SK-N-SH (cell line): Measurements from ENCODE around the gene ANKRD52. TPM values are rescaled to one million over a fixed set of nuclear protein-coding genes. Genes with fewer than 3 reads are reported as not detected.

Source experiments
- CTCF ChIA-PET: fragments of 300-600, 350-600 bp; formaldehyde crosslinking; extraction: SDS; loops from one replicate; lab custom pipeline; 2021; lab: Yijun Ruan, JAX
- POLR2A ChIA-PET: fragments of 350-600 bp; sonication (Branson Sonifier 250); formaldehyde crosslinking; extraction: SDS; loops from one replicate; lab custom pipeline; 2020; ENCODE audit warnings: antibody characterized with exemption, inconsistent platforms; lab: Yijun Ruan, JAX
- DNase-seq: peaks from one replicate; pipeline ENCODE4 v3.0.0; 2012
- H2AFZ ChIP-seq: fragments of 200-600 bp; sonication (generic); 2 replicates; pipeline ENCODE4 v1.8.1; 2016; ENCODE audit warnings: antibody characterized with exemption, mild to moderate bottlenecking, low read depth
- H3F3A ChIP-seq: fragments of 200-600 bp; sonication (generic); replicated peaks from 2 replicates; pipeline ENCODE3; 2016; ENCODE audit warnings: antibody characterized with exemption, mild to moderate bottlenecking; ENCODE audit not compliant: insufficient read depth
- H3K27ac ChIP-seq, 2 experiments: fragments of 200-500 bp in 1 of 2; fragments of 200-600 bp in 1 of 2; sonication (Bioruptor generic) in 1 of 2; sonication (generic), shearing (Covaris generic) in 1 of 2; 2 replicates each; pipeline versions ENCODE4 v1.5.1 to v1.6.1; 2014 to 2016; ENCODE audit warnings: low read depth in 2 of 2, inconsistent platforms in 1 of 2, low read length in 1 of 2, mild to moderate bottlenecking in 1 of 2, mixed read lengths in 1 of 2
- H3K27me3 ChIP-seq: fragments of 200-600 bp; sonication (generic), shearing (Covaris generic); 2 replicates; pipeline ENCODE4 v1.6.1; 2016; ENCODE audit warnings: mixed run types; ENCODE audit not compliant: insufficient read depth
- H3K36me3 ChIP-seq, 2 experiments: fragments of 200-500 bp in 1 of 2; fragments of 200-600 bp in 1 of 2; sonication (Bioruptor generic) in 1 of 2; sonication (generic) in 1 of 2; replicated peaks in 1 of 2; 2 replicates each; pipeline versions ENCODE3 to v1.5.1; 2014 to 2016; ENCODE audit warnings: low read length in 1 of 2, mild to moderate bottlenecking in 1 of 2; ENCODE audit not compliant: insufficient read depth in 2 of 2, control insufficient read depth in 1 of 2
- H3K4me1 ChIP-seq, 2 experiments: fragments of 200-500 bp in 1 of 2; fragments of 200-600 bp in 1 of 2; sonication (Bioruptor generic) in 1 of 2; sonication (generic), shearing (Covaris generic) in 1 of 2; 2 replicates each; pipeline versions ENCODE4 v1.5.1 to v1.6.1; 2014 to 2016; ENCODE audit warnings: low read depth in 1 of 2, low read length in 1 of 2, mixed run types in 1 of 2; ENCODE audit not compliant: insufficient read depth in 2 of 2, control insufficient read depth in 1 of 2
- H3K4me2 ChIP-seq: fragments of 200-600 bp; sonication (generic), shearing (Covaris generic); 2 replicates; pipeline ENCODE4 v1.6.1; 2017; ENCODE audit warnings: mixed run types
- H3K4me3 ChIP-seq, 2 experiments: fragments of 200-500 bp in 1 of 2; fragments of 200-600 bp in 1 of 2; sonication (Bioruptor generic) in 1 of 2; sonication (generic), shearing (Covaris generic) in 1 of 2; 2 replicates each; pipeline versions ENCODE4 v1.5.1 to v1.8.1; 2014 to 2016; ENCODE audit warnings: low read depth in 2 of 2, inconsistent platforms in 1 of 2, low read length in 1 of 2, mild to moderate bottlenecking in 1 of 2, mixed read lengths in 1 of 2, moderate library complexity in 1 of 2
- H3K79me2 ChIP-seq: fragments of 200-600 bp; sonication (generic); 2 replicates; pipeline ENCODE4 v1.8.1; 2017; ENCODE audit warnings: mild to moderate bottlenecking; ENCODE audit not compliant: insufficient read depth
- H3K9ac ChIP-seq: fragments of 200-600 bp; sonication (generic); 2 replicates; pipeline ENCODE4 v1.6.1; 2017; ENCODE audit warnings: mixed run types
- H3K9me2 ChIP-seq: fragments of 200-600 bp; sonication (generic); 2 replicates; pipeline ENCODE4 v1.6.1; 2017; ENCODE audit warnings: mixed run types
- H3K9me3 ChIP-seq: fragments of 200-600 bp; sonication (generic); 2 replicates; pipeline ENCODE4 v1.6.1; 2017; ENCODE audit warnings: mixed run types, mild to moderate bottlenecking, moderate library complexity
- H4K20me1 ChIP-seq: fragments of 200-600 bp; sonication (generic); 2 replicates; pipeline ENCODE4 v1.6.1; 2017; ENCODE audit warnings: mild to moderate bottlenecking, mixed run types; ENCODE audit not compliant: insufficient read depth
- CTCF ChIP-seq: fragments of 200-600 bp; sonication (generic); IDR thresholded peaks from 2 replicates; pipeline ENCODE4 v1.6.1; 2017; ENCODE audit warnings: antibody characterized with exemption, mild to moderate bottlenecking, moderate library complexity
- EZH2phosphoT487 ChIP-seq: fragments of 200-600 bp; sonication (generic); IDR thresholded peaks from 2 replicates; pipeline ENCODE4 v1.6.1; 2017; ENCODE audit warnings: low read depth, mixed run types, mild to moderate bottlenecking, antibody characterized with exemption, moderate library complexity, borderline replicate concordance
- GABPA ChIP-seq: IDR thresholded peaks from 2 replicates; pipeline ENCODE4 v1.4.0; 2012; ENCODE audit warnings: low read depth, mild to moderate bottlenecking
- MAX ChIP-seq: IDR thresholded peaks from 2 replicates; pipeline ENCODE4 v1.4.0; 2012; ENCODE audit warnings: low read depth
- MXI1 ChIP-seq: IDR thresholded peaks from 2 replicates; pipeline ENCODE4 v1.6.1; 2012; ENCODE audit warnings: mild to moderate bottlenecking, low read depth, low read length, improper control_type of control experiment
- POLR2AphosphoS5 ChIP-seq: IDR thresholded peaks from 2 replicates; pipeline ENCODE4 v1.6.1; 2012; ENCODE audit warnings: low read depth, low read length
- RAD21 ChIP-seq: IDR thresholded peaks from 2 replicates; pipeline ENCODE4 v1.6.1; 2012; ENCODE audit warnings: mild to moderate bottlenecking, low read length
- REST ChIP-seq: IDR thresholded peaks from 2 replicates; pipeline ENCODE4 v1.6.1; 2012; ENCODE audit warnings: mild to moderate bottlenecking, low read depth, low read length, moderate library complexity
- RXRA ChIP-seq: IDR thresholded peaks from 2 replicates; pipeline ENCODE4 v1.4.0; 2012; ENCODE audit warnings: low read depth, mild to moderate bottlenecking, borderline replicate concordance
- SIN3A ChIP-seq: IDR thresholded peaks from 2 replicates; pipeline ENCODE4 v1.6.1; 2012; ENCODE audit warnings: low read depth, mild to moderate bottlenecking, low read length, moderate library complexity, borderline replicate concordance
- SMC3 ChIP-seq: IDR thresholded peaks from 2 replicates; pipeline ENCODE4 v1.6.1; 2012; ENCODE audit warnings: low read depth, low read length, improper control_type of control experiment
- TAF1 ChIP-seq: IDR thresholded peaks from 2 replicates; pipeline ENCODE4 v1.6.1; 2012; ENCODE audit warnings: low read depth, mild to moderate bottlenecking, low read length, moderate library complexity, borderline replicate concordance
- YY1 ChIP-seq: IDR thresholded peaks from 2 replicates; pipeline ENCODE4 v1.4.0; 2012; ENCODE audit warnings: low read depth, mild to moderate bottlenecking
- ZBTB33 ChIP-seq: IDR thresholded peaks from 2 replicates; pipeline ENCODE4 v1.4.0; 2012; ENCODE audit warnings: low read depth, borderline replicate concordance
- WGBS: methylation state at CpG from one replicate; pipeline ENCODE4 v1.1.6; 2017; ENCODE audit warnings: low lambda C conversion rate; 5-methylcytosine and 5-hydroxymethylcytosine counted together
- polyA plus RNA-seq, 3 experiments: library from polyadenylated mRNA; depleted of rRNA; stranded (reverse); fragments of >200 nt; gene quantifications; 2 replicates each; pipeline ENCODE4 v1.2.3, GENCODE V29; 2012

The ANKRD52 gene
- polyA plus RNA-seq, 1 of the 3 experiments (the other 2 are of a cell fraction) = 23.4 TPM

- TF ChIP-seq REST = peak; percentile 8; the same call in 1 of the 2 replicates
Measured at GRCh38 chr12:56189918-56190694, 68.1 kb downstream of the ANKRD52 start (continued).

GRCh38 chr12:56189099-56189917 lies 68.9 kb downstream of the ANKRD52 start, which contains the start of gene SMARCC2:
Gene SMARCC2 (minus strand): TSS chr12:56189483. CDS start chr12:56189461, 22 bp downstream.
- peaks cover 8% of the 10 kb centered on the region for H4K20me1 ChIP-seq
- H3K4me3 ChIP-seq = peak within 1 kb of the TSS; percentile 87 to 91
- peaks cover 19% of the 10 kb centered on the region for H3F3A ChIP-seq
- H3K27me3 ChIP-seq = no peaks in the 10 kb centered on the region
- peak; percentile 97 for DNase-seq
- CTCF ChIA-PET = interaction anchor here (0.6 to 13.8 kb wide), 72 partner anchors 10 to 1416 kb away, joined by 3 to 272 read pairs (median 5); partner anchors contain the start of genes ANKRD52, COQ10A, CS and ERBB3
- peak within 1 kb of the TSS; percentile 96 for H2AFZ ChIP-seq
- H3K79me2 ChIP-seq = peaks cover 46% of the 10 kb centered on the region
- peaks cover 16 to 26% of the 10 kb centered on the region in 2 experiments for H3K36me3 ChIP-seq
- no peaks in the 10 kb centered on the region for H3K9me2 ChIP-seq
- peak within 1 kb of the TSS; percentile 83 to 87 for H3K27ac ChIP-seq
- H3K4me2 ChIP-seq = peak within 1 kb of the TSS; percentile 97
- POLR2A ChIA-PET = interaction anchor here (0.7 to 2.2 kb wide), 15 partner anchors 26 to 272 kb away, joined by 3 to 21 read pairs (median 4); partner anchors contain the start of genes ANKRD52, COQ10A, ESYT1 and MYL6
- H3K4me1 ChIP-seq = peaks cover 8 to 13% of the 10 kb centered on the region in 2 experiments; a peak in 2 of 4 replicates
- peak within 1 kb of the TSS; percentile 94 for H3K9ac ChIP-seq
- 1% methylated on average over 15 of the region's 93 CpGs for WGBS
- no peaks in the 10 kb centered on the region for H3K9me3 ChIP-seq
- TF ChIP-seq CTCF (peak; percentile 70), MAX (0 out of 2 replicates have a peak, but pooled peaks have one; percentile 48), REST (peak; percentile 65; the same call in 1 of the 2 replicates), RAD21 (peak; percentile 50), MXI1 (peak; percentile 12; the same call in 1 of the 2 replicates), RXRA (no peak), TAF1 (0 out of 2 replicates have a peak, but pooled peaks have one; percentile 37), EZH2phosphoT487 (no peak), YY1 (peak; percentile 81), GABPA (0 out of 2 replicates have a peak, but pooled peaks have one; percentile 9), POLR2AphosphoS5 (peak; percentile 50; the same call in 1 of the 2 replicates), ZBTB33 (no peak), SMC3 (peak; percentile 67), SIN3A (0 out of 2 replicates have a peak, but pooled peaks have one; percentile 1)
